CD4-positive, alpha-beta T cell treated with Interferon alpha-2 for 1 hour (primary cell): ENCODE measurements around the gene APMAP.

Experiments
- DNase-seq, 2 donors: peaks; one replicate each; pipeline ENCODE4 v3.0.0-alpha.2; 2020 to 2022

The APMAP gene, protein sequence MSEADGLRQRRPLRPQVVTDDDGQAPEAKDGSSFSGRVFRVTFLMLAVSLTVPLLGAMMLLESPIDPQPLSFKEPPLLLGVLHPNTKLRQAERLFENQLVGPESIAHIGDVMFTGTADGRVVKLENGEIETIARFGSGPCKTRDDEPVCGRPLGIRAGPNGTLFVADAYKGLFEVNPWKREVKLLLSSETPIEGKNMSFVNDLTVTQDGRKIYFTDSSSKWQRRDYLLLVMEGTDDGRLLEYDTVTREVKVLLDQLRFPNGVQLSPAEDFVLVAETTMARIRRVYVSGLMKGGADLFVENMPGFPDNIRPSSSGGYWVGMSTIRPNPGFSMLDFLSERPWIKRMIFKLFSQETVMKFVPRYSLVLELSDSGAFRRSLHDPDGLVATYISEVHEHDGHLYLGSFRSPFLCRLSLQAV

GRCh38 chr20:24992487-24993205 is at the start of gene APMAP:
Gene APMAP (minus strand): TSS chr20:24992751. CDS start chr20:24992688, 63 bp downstream.
- peak; percentile 94 to 96 for DNase-seq

DNA sequence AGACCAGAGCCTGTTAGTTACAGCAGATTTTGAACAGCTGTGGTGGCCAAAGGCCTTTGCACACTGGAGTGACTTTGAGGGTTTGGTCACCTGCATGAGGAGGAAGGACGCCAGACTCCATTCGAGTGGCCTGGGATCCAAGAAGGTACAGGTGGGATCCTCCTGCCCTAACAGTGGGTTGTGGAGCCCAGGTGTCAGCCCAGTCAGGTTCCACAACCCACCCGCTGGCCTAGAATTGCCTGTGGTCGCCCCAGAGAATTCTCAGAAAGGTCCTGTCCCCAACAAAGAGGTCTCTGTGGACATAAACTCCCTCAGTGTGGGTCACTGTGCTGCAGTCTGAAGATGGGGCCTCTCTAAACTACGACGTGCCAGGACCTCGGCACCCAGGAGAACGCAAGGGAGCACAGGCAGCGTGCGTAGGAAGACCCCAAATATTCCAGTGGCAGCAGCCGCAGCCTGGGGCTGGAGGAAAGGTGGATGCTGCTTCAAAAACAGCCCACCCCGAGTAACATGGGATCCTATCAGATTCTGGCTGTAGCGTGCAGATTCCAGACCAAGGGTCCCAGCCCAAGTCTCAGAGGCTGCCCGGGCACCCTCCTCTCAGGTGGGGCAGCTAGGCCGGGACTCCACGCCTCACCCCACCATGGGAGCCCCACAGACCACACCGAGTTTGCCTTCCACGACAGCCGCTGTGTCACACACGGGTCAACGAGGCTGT is 49.4 kb upstream of the APMAP start:
- no peak for DNase-seq

DNA sequence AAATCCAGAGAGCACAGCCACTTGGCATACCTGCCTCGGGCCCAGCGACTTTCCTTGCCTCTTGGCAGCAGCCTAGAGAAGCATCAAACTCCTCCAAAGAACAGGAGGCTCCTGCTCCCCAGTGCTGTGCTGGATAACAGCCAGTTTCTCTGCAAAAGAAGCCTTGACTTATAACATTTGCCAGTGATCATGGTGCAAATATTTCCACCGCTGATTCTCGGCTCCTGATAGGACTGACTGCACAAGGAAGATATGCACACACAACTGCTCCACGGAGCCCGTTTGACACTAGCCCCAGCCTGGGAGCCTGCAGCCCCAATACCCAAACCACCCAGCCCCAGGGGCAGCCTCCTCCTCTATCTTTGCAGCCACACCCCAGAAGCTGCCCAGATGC is 47.9 kb upstream of the APMAP start:
- DNase-seq: no peak

GRCh38 chr20:25039697-25040437 is 47.3 kb upstream of the APMAP start:
- no peak for DNase-seq

GRCh38 chr20:25038591-25039015 is 46.1 kb upstream of the APMAP start:
- DNase-seq: no peak

DNA sequence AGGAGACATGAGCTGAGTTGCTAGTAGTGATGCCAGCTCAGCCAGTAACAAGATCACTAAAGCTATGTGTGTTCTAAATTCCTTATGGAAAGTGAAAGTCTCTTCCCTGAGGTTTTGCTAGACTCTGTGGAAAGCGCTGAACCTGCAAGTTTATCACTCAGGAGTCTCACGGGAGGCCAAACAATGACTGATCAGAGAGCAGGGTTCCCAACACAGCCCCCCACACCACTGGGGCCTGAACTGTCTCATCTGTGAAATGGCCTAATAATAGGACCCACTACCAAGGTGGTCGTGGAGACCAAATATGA is 45.5 kb upstream of the APMAP start:
- no peak for DNase-seq

DNA sequence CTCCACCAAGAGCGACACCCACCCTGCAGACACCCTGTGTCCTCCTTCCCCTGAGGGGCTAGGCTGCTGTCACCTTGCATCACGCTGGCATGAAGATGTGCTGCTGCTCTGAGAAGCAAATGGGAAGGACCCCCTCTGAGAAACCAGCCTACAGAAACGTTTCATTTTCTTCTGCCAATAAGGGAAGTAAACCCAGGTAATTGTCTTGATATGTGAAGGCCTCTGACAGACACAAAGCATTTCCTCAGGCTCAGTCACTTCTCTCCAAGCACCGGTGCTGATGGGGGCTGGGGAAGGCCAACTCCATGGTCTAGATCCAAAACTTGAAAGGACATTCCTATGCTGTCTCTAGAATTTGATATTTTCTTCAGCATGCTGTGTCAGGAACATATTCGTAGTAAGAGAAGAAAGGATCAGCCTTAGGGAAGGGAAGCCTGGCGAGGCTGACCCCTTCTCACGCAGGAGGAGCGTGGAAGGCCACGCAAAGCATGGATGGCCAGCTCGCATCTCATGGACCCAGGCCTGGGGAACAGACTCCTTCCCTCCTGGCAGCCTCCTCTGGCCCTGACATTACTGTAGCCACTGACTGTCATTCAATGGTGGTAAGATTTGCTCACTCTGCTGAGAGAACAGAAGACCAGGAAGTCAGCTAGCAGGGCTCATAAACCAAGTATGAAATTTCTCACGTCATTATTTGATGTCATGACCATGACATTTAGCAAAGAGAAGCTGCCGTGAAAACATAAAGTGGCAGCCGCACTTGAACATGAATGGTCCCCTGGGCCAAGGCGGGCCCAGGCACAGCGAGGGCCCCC is 44.9 kb upstream of the APMAP start:
- no peak for DNase-seq

DNA sequence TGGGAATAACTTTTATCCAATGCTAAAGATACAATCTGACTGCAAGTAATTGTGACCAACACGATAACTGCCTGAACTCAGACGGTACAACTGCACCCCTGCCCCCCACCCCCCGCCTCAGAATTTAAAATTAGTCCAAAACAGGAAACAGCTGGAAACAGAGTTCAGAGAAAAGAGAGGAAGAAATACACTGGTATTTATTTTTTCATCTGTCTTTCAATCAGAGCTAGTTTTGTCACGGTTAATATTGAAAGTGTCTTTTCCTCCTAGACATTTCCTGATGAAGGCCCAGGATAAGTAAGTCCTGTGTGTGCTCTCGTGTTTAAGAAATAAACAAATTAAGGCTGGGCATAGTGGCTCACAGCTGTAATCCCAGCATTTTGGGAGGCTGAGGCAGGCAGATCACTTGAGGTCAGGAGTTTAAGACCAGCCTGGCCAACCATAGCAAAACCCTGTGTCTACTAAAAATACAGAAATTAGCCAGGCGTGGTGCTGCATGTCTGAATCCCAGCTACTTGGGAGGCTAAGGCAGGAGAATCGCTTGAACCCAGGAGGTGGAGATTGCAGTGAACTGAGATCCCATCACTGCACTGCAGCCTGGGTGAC is 43.9 kb upstream of the APMAP start:
- DNase-seq: no peak

- DNase-seq: no peak
Observed at GRCh38 chr20:25035921-25036320, 43.4 kb upstream of the APMAP start.

- DNase-seq: no peak
Observed at GRCh38 chr20:25033924-25034300, 41.4 kb upstream of the APMAP start.

DNA sequence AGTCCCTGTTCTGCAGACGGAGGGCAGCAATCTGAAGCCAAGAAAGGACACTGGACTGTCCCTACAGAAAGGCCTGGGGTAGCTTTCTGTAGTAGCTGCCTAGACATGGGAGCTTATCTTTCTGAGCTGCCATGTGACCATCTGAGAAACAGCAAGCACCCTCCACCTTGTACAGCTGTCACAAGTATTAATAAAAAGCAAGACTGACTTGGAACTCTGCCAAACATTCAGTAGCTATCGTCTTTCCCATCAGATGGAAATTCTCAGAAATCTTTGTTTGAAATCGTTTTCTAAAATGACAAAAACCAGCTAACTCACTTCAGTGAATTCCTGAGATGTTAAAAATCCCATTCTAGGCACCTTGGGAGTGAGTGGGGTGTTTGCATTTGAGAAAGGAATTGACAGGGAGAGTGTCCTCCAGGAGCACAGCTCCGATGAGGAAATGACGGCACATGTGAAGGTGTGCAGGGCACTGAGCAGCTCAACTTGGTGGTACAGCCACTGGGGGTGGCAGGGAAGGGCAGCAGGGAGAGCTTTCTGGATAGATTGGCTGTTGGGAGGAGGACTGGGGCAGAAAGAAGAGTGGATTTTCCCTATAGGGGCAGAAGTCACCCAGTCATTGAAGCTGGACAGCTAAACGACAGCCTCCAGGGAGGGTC is 40.8 kb upstream of the APMAP start:
- no peak for DNase-seq

- DNase-seq: no peak
Observed at GRCh38 chr20:25032478-25033264, 40.1 kb upstream of the APMAP start.

DNA sequence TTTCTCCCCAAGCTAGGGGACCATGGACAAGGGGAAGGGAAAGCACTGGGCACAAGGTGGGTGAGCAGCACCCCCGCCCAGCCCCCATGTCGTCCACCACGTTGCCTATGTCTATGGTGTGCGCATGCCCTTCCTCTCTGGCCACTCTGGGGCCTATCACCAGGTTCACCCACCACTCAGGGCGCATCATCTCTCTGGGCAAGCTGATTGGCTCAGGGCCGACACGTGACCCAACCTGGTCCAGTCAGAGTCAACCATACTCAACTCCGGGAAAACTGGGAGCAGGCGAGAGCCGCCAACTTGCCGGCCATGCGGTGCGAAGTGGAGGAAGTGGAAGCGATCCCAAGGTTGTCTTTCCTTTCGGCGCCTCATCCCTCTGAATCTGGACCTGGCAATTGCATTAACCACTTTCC is 39.5 kb upstream of the APMAP start:
- no peak for DNase-seq

- no peak for DNase-seq
Observed at GRCh38 chr20:25031241-25031640, 38.7 kb upstream of the APMAP start.

DNA sequence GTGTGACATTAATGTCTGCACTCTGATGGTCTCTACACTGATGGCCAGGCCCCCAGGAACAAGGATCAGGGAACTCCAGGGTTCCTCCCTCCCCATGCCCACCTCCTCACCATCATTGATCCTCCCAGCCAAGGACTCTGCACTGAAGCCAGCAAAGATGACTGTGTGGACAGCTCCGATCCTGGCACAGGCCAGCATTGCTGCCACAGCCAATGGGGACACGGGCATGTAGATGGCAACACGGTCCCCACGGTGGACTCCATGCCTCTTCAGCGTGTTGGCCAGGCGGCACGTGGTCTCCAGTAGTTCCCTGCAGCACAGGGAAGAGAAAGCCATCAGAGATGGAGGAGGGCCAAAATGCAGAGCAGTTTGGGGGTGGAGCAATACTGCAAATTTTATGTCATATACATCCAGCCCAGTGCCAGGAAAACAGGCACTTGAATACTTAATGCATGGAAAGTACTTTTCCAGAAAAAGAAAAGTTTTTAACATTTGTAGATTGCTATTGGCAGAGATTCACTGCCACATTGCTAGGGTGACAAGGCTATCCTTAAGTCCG is 38.2 kb upstream of the APMAP start:
- DNase-seq: no peak

GRCh38 chr20:25030007-25030648 is 37.6 kb upstream of the APMAP start:
- DNase-seq: no peak

- DNase-seq: no peak
Observed at GRCh38 chr20:25025986-25026605, 33.5 kb upstream of the APMAP start.

- no peak for DNase-seq
Observed at GRCh38 chr20:25025091-25025861, 32.7 kb upstream of the APMAP start.
